ENCODE measurements around the gene ADAM19.

The ADAM19 gene

GRCh38 chr5:157598350-157598936, 22.9 kb upstream of the ADAM19 start:
- no peak overlapping the region for H3K4me3 ChIP-seq
- peak overlapping the region in 2 of 21 experiments; percentile 18 to 65 for H3K27ac ChIP-seq

- Histone ChIP-seq H3K4me3 (no peak overlapping the region), H3K27ac (peak overlapping the region in 4 of 21 experiments; percentile 2 to 65 (median 20))
Observed at GRCh38 chr5:157597277-157597676, 21.7 kb upstream of the ADAM19 start.

GRCh38 chr5:157596487-157596886, 20.9 kb upstream of the ADAM19 start:
- Histone ChIP-seq H3K27ac (peak overlapping the region in 5 of 21 experiments; percentile 2 to 65 (median 21)), H3K4me3 (no peak overlapping the region)

GRCh38 chr5:157594675-157595459, 19.3 kb upstream of the ADAM19 start:
- H3K4me3 ChIP-seq, result no peak overlapping the region
- H3K27ac ChIP-seq, result peak overlapping the region in 2 of 21 experiments; percentile 16 to 26

- peak overlapping the region in 1 of 21 experiments; percentile 16 for H3K27ac ChIP-seq
- no peak overlapping the region for H3K4me3 ChIP-seq
Observed at GRCh38 chr5:157594257-157594656, 18.7 kb upstream of the ADAM19 start.

- Histone ChIP-seq H3K27ac (peak overlapping the region in 3 of 21 experiments; percentile 15 to 52 (median 33)), H3K4me3 (no peak overlapping the region)
Observed at GRCh38 chr5:157593052-157593757, 17.6 kb upstream of the ADAM19 start.

GRCh38 chr5:157592594-157592993, 17.0 kb upstream of the ADAM19 start:
- H3K27ac ChIP-seq, result peak overlapping the region in 4 of 21 experiments; percentile 15 to 52 (median 30)
- no peak overlapping the region for H3K4me3 ChIP-seq

GRCh38 chr5:157590478-157590877, 14.9 kb upstream of the ADAM19 start:
- H3K27ac ChIP-seq, result no peak overlapping the region
- H3K4me3 ChIP-seq, result no peak overlapping the region

- no peak overlapping the region for H3K27ac ChIP-seq
- H3K4me3 ChIP-seq, result no peak overlapping the region
Observed at GRCh38 chr5:157584628-157585027, 9.1 kb upstream of the ADAM19 start.

- H3K27ac ChIP-seq, result no peak overlapping the region
- H3K4me3 ChIP-seq, result no peak overlapping the region
Observed at GRCh38 chr5:157582731-157583620, 7.4 kb upstream of the ADAM19 start.

- Histone ChIP-seq H3K4me3 (no peak overlapping the region), H3K27ac (no peak overlapping the region)
Observed at GRCh38 chr5:157581901-157582300, 6.3 kb upstream of the ADAM19 start.

GRCh38 chr5:157578079-157578780, 2.7 kb upstream of the ADAM19 start:
- Histone ChIP-seq H3K27ac (no peak overlapping the region), H3K4me3 (no peak overlapping the region)

- H3K27ac ChIP-seq, result no peak overlapping the region
- no peak overlapping the region for H3K4me3 ChIP-seq
Observed at GRCh38 chr5:157576678-157577077, 1.1 kb upstream of the ADAM19 start.

- H3K27ac ChIP-seq, result peak overlapping the region in 20 of 21 experiments; percentile 43 to 93 (median 82)
- peak overlapping the region; percentile 62 to 83 (median 70) for H3K4me3 ChIP-seq
Observed at GRCh38 chr5:157574456-157575380, 857 bp downstream of the ADAM19 start.

GRCh38 chr5:157571357-157571827, 4.2 kb downstream of the ADAM19 start:
- Histone ChIP-seq H3K4me3 (no peak overlapping the region), H3K27ac (peak overlapping the region in 8 of 21 experiments; percentile 3 to 63 (median 46))

- H3K27ac ChIP-seq, result peak overlapping the region in 7 of 21 experiments; percentile 2 to 63 (median 43)
- no peak overlapping the region for H3K4me3 ChIP-seq
Observed at GRCh38 chr5:157570531-157571200, 4.9 kb downstream of the ADAM19 start.

GRCh38 chr5:157568720-157569119, 6.9 kb downstream of the ADAM19 start:
- no peak overlapping the region for H3K4me3 ChIP-seq
- peak overlapping the region in 1 of 21 experiments; percentile 26 for H3K27ac ChIP-seq
